Gastroesophageal sphincter (tissue), 3 donors: ENCODE measurements around the gene STX1A.

Experiments
- CTCF ChIP-seq, 4 experiments: fragments of 200-600 bp in 2 of 4; fragments of 450-650 bp in 2 of 4; sonication (generic) in 1 of 4; IDR thresholded peaks; one replicate each; pipeline ENCODE4 v1.5.1; 2017 to 2019; ENCODE audit warnings: antibody characterized with exemption in 4 of 4, mild to moderate bottlenecking in 2 of 4, moderate library complexity in 2 of 4
- POLR2A ChIP-seq, 2 donors: fragments of 450-650 bp; IDR thresholded peaks; one replicate each; pipeline ENCODE4 v1.6.1; 2017; ENCODE audit warnings: antibody characterized with exemption in 2 of 2, mild to moderate bottlenecking in 2 of 2, moderate library complexity in 1 of 2

GRCh38 chr7:73690646-73691045, 28.8 kb downstream of the STX1A start:
- TF ChIP-seq CTCF (IDR thresholded peaks at IDR 0.05) (no peak), POLR2A (IDR thresholded peaks at IDR 0.05) (no peak)
